HG03064 (cell line): ENCODE results near the gene ISCA1.

Experiments
- ATAC-seq: cut with Tn5 transposase; IDR thresholded peaks from one replicate; pipeline ENCODE4 v1.9.1; 2021; ENCODE audit warnings: low read depth; ENCODE audit not compliant: unreplicated experiment

Gene ISCA1

GRCh38 chr9:86238861-86239770 is 43.2 kb downstream of the ISCA1 start:
- ATAC-seq: no peak

- ATAC-seq: no peak
These were observed 51.5 kb downstream of the ISCA1 start for GRCh38 chr9:86230858-86231257.

GRCh38 chr9:86222667-86223066 is 59.7 kb downstream of the ISCA1 start:
- ATAC-seq: no peak

- ATAC-seq: no peak
These were observed 62.7 kb downstream of the ISCA1 start for GRCh38 chr9:86219606-86220005.

- ATAC-seq: no peak
These were observed 65.1 kb downstream of the ISCA1 start for GRCh38 chr9:86217076-86217755.
